A549 (cell line): ENCODE results near the gene FHL1.

ENCODE experiments used
- CTCF ChIP-seq: fragments of >200 bp; sonication (Bioruptor Twin); formaldehyde crosslinking; IDR thresholded peaks from 3 replicates; pipeline ENCODE4 v1.5.1; 2016
- POLR2A ChIP-seq: IDR thresholded peaks from 2 replicates; pipeline ENCODE4 v1.6.1; 2012; ENCODE audit warnings: mild to moderate bottlenecking, low read length
- SMC3 ChIP-seq: fragments of >200 bp; sonication (Bioruptor Twin); formaldehyde crosslinking; IDR thresholded peaks from 3 replicates; pipeline ENCODE4 v1.6.1; 2018; ENCODE audit warnings: inconsistent platforms

GRCh38 chrX:136159611-136160025 is 12.3 kb downstream of the FHL1 start:
- TF ChIP-seq SMC3 (no peak), CTCF (no peak), POLR2A (no peak)
